DMS153 (cell line): ENCODE measurements around the gene KDELR1.
A peak's percentile ranks its signal among the peaks of the same experiment; 100 is the strongest.
"Not testable (repeated sequence)": the region's sequence is repeated elsewhere in the genome, so short reads cannot be mapped to it uniquely, and the experiment has no call there.

Source experiments
- DNase-seq: peaks from one replicate; lab custom pipeline; 2025; lab: John Stamatoyannopoulos, UW

The KDELR1 gene

GRCh38 chr19:48397263-48398101 is 6.1 kb upstream of the KDELR1 start:
- no peak for DNase-seq

GRCh38 chr19:48396824-48397176 is 5.4 kb upstream of the KDELR1 start:
- DNase-seq: no peak

- no peak for DNase-seq
Observed at GRCh38 chr19:48396016-48396823, 4.9 kb upstream of the KDELR1 start.

- DNase-seq: no peak
Observed at GRCh38 chr19:48395499-48395898, 4.1 kb upstream of the KDELR1 start.

- no peak for DNase-seq
Observed at GRCh38 chr19:48395170-48395455, 3.8 kb upstream of the KDELR1 start.

- no peak for DNase-seq
Observed at GRCh38 chr19:48394331-48395169, 3.2 kb upstream of the KDELR1 start.

GRCh38 chr19:48393559-48394330 is 2.4 kb upstream of the KDELR1 start, which contains the start of gene GRIN2D:
Gene GRIN2D (plus strand): TSS chr19:48393668. CDS start chr19:48398393, 4,725 bp downstream.
- DNase-seq: no peak

GRCh38 chr19:48392860-48393558 is 1.7 kb upstream of the KDELR1 start:
- no peak for DNase-seq

- not testable (repeated sequence) for DNase-seq
Observed at GRCh38 chr19:48392006-48392344, 624 bp upstream of the KDELR1 start.

- no peak for DNase-seq
Observed at GRCh38 chr19:48390188-48391099, 907 bp downstream of the KDELR1 start.

- no peak for DNase-seq
Observed at GRCh38 chr19:48386981-48387380, 4.4 kb downstream of the KDELR1 start.

- no peak for DNase-seq
Observed at GRCh38 chr19:48385461-48386087, 5.8 kb downstream of the KDELR1 start.

GRCh38 chr19:48382286-48382685 is 9.1 kb downstream of the KDELR1 start:
- DNase-seq: no peak

GRCh38 chr19:48381178-48381950 is 10.0 kb downstream of the KDELR1 start:
- no peak for DNase-seq

- no peak for DNase-seq
Observed at GRCh38 chr19:48379058-48379457, 12.3 kb downstream of the KDELR1 start.

GRCh38 chr19:48378194-48378570 is 13.2 kb downstream of the KDELR1 start:
- no peak for DNase-seq

GRCh38 chr19:48373567-48373966 is 17.8 kb downstream of the KDELR1 start:
- no peak for DNase-seq

- peak; percentile 84 for DNase-seq
Observed at GRCh38 chr19:48372904-48373303, 18.4 kb downstream of the KDELR1 start.

GRCh38 chr19:48371771-48372170 is 19.6 kb downstream of the KDELR1 start:
- DNase-seq: not testable (repeated sequence)
